AG04450 (cell line): ENCODE data around the gene APOC3. TPM values are rescaled to one million over a fixed set of nuclear protein-coding genes. Genes with fewer than 3 reads are reported as not detected.
"Not testable (repeated sequence)": the region's sequence is repeated elsewhere in the genome, so short reads cannot be mapped to it uniquely, and the experiment has no call there.

Experiments
- CTCF ChIA-PET: fragments of 300-600, 350-600 bp; formaldehyde crosslinking; extraction: SDS; loops from one replicate; lab custom pipeline; 2022; ENCODE audit warnings: antibody characterized with exemption, inconsistent platforms; lab: Charles Lee
- POLR2A ChIA-PET: fragments of 350-600 bp; formaldehyde crosslinking; extraction: SDS; loops from one replicate; lab custom pipeline; 2021; ENCODE audit warnings: antibody characterized with exemption, inconsistent platforms; lab: Yijun Ruan, JAX
- DNase-seq: peaks from one replicate; pipeline ENCODE4 v3.0.0-alpha.2; 2011; ENCODE audit warnings: low read depth, low spot score
- H3K27ac ChIP-seq: one replicate; pipeline ENCODE4 v1.5.1; 2012; ENCODE audit warnings: low read depth, low read length, control low read depth
- H3K27me3 ChIP-seq: one replicate; pipeline ENCODE4 v1.6.0; 2012; ENCODE audit warnings: low read length; ENCODE audit not compliant: control insufficient read depth, insufficient read depth
- H3K4me3 ChIP-seq: 2 replicates; pipeline ENCODE4 v1.5.1; 2011; ENCODE audit warnings: mild to moderate bottlenecking, low read depth, low read length, control low read depth
- H3K9me3 ChIP-seq: 2 replicates; pipeline ENCODE4 v1.5.1; 2012; ENCODE audit warnings: low read length; ENCODE audit not compliant: control insufficient read depth, insufficient read depth
- polyA plus RNA-seq: library from polyadenylated mRNA; depleted of rRNA; stranded (reverse); fragments of >200 nt; gene quantifications from 2 replicates; pipeline ENCODE4 v1.2.3, GENCODE V29; 2011
- TF ChIP-seq, protein P1 (sequence below): IDR thresholded peaks from 2 replicates; pipeline ENCODE4 v1.5.1; 2011; ENCODE audit warnings: low read depth, low read length, control low read depth, inconsistent platforms

APOC3 gene
- polyA plus RNA-seq, 1 experiment = not detected

DNA sequence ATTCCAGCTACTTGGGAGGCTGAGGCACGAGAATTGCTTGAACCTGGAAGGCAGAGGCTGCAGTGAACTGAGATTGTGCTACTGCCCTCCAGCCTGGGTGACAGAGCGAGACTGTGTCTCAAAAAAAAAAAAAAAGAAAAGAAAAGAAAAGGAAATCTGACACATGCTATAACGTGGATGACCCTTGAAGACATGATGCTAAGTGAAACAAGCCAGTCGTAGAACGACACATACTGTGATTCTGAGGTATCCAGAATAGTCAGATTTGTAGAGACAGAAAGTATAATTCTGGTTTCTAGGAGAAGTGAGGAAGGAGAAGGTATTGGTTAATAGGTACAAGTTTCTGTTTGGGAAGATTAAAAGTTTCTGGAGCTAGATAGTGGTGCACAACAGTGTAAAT is 31.3 kb upstream of the APOC3 start:
- ChIA-PET POLR2A (no interaction called here), CTCF (interaction anchor here (0.6 to 2.5 kb wide), 2 partner anchors 38 to 340 kb away, joined by 8 read pairs; partner anchors contain the start of gene APOA1)

GRCh38 chr11:116800610-116801009 is 29.1 kb upstream of the APOC3 start:
- peaks cover 14% of the 10 kb centered on the region for H3K27me3 ChIP-seq
- DNase-seq = no peak
- H3K4me3 ChIP-seq = no peak overlapping the region
- TF ChIP-seq, protein P1, sequence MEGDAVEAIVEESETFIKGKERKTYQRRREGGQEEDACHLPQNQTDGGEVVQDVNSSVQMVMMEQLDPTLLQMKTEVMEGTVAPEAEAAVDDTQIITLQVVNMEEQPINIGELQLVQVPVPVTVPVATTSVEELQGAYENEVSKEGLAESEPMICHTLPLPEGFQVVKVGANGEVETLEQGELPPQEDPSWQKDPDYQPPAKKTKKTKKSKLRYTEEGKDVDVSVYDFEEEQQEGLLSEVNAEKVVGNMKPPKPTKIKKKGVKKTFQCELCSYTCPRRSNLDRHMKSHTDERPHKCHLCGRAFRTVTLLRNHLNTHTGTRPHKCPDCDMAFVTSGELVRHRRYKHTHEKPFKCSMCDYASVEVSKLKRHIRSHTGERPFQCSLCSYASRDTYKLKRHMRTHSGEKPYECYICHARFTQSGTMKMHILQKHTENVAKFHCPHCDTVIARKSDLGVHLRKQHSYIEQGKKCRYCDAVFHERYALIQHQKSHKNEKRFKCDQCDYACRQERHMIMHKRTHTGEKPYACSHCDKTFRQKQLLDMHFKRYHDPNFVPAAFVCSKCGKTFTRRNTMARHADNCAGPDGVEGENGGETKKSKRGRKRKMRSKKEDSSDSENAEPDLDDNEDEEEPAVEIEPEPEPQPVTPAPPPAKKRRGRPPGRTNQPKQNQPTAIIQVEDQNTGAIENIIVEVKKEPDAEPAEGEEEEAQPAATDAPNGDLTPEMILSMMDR = no peak
- POLR2A ChIA-PET = no interaction called here
- H3K27ac ChIP-seq = no peak overlapping the region
- H3K9me3 ChIP-seq = no peaks in the 10 kb centered on the region
- CTCF ChIA-PET = interaction anchor here (0.6 to 2.5 kb wide), 4 partner anchors 9 to 380 kb away, joined by 3 to 10 read pairs (median 6); partner anchors contain the start of genes APOA1 and APOA5

More for the DNA sequence above, 31.3 kb upstream of the APOC3 start:
- no peak overlapping the region for H3K4me3 ChIP-seq
- DNase-seq = no peak
- H3K27ac ChIP-seq = no peak overlapping the region
- H3K9me3 ChIP-seq = no peaks in the 10 kb centered on the region
- peaks cover 9% of the 10 kb centered on the region for H3K27me3 ChIP-seq
- TF ChIP-seq, protein P1 = no peak

DNA sequence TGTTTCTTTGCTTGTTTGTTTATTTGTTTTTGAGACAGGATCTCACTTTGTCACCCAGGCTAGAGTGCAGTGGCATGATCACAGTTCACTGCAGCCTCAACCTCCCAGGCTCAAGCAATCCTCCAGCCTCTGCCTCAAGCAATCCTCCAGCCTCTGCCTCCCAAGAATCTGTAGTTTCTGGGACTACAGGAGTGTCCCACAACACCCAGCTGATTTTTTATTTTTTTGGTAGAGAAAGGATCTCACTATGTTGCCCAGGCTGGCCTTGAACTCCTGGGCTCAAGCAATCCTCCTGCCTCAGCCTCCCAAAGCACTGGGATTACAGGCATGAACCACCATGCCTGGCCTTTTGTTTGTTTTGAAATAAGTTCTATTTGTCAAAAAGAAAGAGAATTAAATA is 28.0 kb upstream of the APOC3 start:
- DNase-seq, H3K27ac ChIP-seq, H3K4me3 ChIP-seq, POLR2A ChIA-PET, H3K9me3 ChIP-seq, CTCF ChIA-PET: not testable (repeated sequence)
- H3K27me3 ChIP-seq = peaks cover 19% of the 10 kb centered on the region

DNA sequence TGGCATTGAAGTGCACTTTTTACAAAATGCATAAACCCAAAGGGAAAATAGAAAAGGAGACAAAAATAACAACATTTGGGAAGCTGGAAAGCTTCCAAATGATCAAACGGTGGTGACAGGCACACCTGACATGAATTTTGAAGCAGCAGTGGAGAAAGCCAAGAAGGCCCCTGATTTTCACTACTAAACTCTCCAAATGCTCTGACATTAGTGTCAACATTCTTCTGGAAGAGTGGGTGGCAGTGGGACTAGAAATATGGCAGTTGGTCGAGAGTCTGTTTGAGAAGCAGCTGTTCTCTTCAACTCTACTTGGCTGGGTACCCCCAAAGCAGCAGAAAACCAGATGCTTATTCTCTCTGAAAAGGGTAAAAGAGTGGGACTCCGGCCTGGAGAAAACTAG is 25.7 kb upstream of the APOC3 start:
- H3K9me3 ChIP-seq = no peaks in the 10 kb centered on the region
- no peak for DNase-seq
- TF ChIP-seq, protein P1 = no peak
- no peak overlapping the region for H3K27ac ChIP-seq
- peaks cover 19% of the 10 kb centered on the region for H3K27me3 ChIP-seq
- no peak overlapping the region for H3K4me3 ChIP-seq
- ChIA-PET CTCF (no interaction called here), POLR2A (no interaction called here)

- CTCF ChIA-PET = interaction anchor here (2.2 kb wide), 1 partner anchor 17 kb away, joined by 7 read pairs; the partner anchor contains the start of gene APOA5
- TF ChIP-seq, protein P1 = no peak
- Histone ChIP-seq H3K9me3 (no peaks in the 10 kb centered on the region), H3K27me3 (peaks cover 17% of the 10 kb centered on the region), H3K27ac (peak overlapping the region; percentile 11), H3K4me3 (no peak overlapping the region)
- POLR2A ChIA-PET = no interaction called here
- DNase-seq = no peak
Observed at GRCh38 chr11:116807601-116808261, 22.0 kb upstream of the APOC3 start.
